DOHH2 (cell line): ENCODE data around the gene DLGAP1.

Experiments used
- H3F3A ChIP-seq: fragments of 200-600 bp; sonication (generic), shearing (Covaris generic); 2 replicates; pipeline ENCODE4 v1.6.0; 2016; ENCODE audit warnings: antibody characterized with exemption, mild to moderate bottlenecking; ENCODE audit not compliant: control insufficient read depth, insufficient read depth
- H3K27ac ChIP-seq: fragments of 200-600 bp; sonication (generic); 2 replicates; pipeline ENCODE4 v1.5.1; 2014; ENCODE audit warnings: low read depth, mild to moderate bottlenecking, low read length, moderate library complexity
- H3K27me3 ChIP-seq: fragments of 200-600 bp; sonication (generic); 2 replicates; pipeline ENCODE4 v1.6.1; 2014; ENCODE audit warnings: mild to moderate bottlenecking, low read length, mixed read lengths; ENCODE audit not compliant: control insufficient read depth
- H3K36me3 ChIP-seq: fragments of 200-600 bp; sonication (generic); 2 replicates; pipeline ENCODE4 v1.6.1; 2014; ENCODE audit warnings: mild to moderate bottlenecking, low read length, moderate library complexity, mixed read lengths; ENCODE audit not compliant: control insufficient read depth
- H3K4me1 ChIP-seq: fragments of 200-600 bp; sonication (generic); 2 replicates; pipeline ENCODE4 v1.6.1; 2014; ENCODE audit warnings: mild to moderate bottlenecking, low read length, mixed read lengths; ENCODE audit not compliant: control insufficient read depth
- H3K4me2 ChIP-seq: fragments of 200-600 bp; sonication (generic); 2 replicates; pipeline ENCODE4 v1.6.0; 2014; ENCODE audit warnings: mild to moderate bottlenecking, low read length, moderate library complexity
- H3K4me3 ChIP-seq: fragments of 200-600 bp; sonication (generic); 2 replicates; pipeline ENCODE4 v1.5.1; 2014; ENCODE audit warnings: mild to moderate bottlenecking, low read length, mixed read lengths
- H3K79me2 ChIP-seq: fragments of 200-600 bp; sonication (generic); 2 replicates; pipeline ENCODE4 v1.6.1; 2014; ENCODE audit warnings: mild to moderate bottlenecking, low read length, mixed read lengths; ENCODE audit not compliant: control insufficient read depth
- H3K9me2 ChIP-seq: fragments of 200-600 bp; sonication (generic); replicated peaks from 2 replicates; pipeline ENCODE4 v1.6.1; 2014; ENCODE audit warnings: mild to moderate bottlenecking, low read length, mixed read lengths; ENCODE audit not compliant: control insufficient read depth
- H3K9me3 ChIP-seq: fragments of 200-600 bp; sonication (generic); 2 replicates; pipeline ENCODE4 v1.6.1; 2014; ENCODE audit warnings: antibody characterized with exemption, low read length, mixed read lengths; ENCODE audit not compliant: control insufficient read depth, insufficient read depth
- H4K20me1 ChIP-seq: fragments of 200-600 bp; sonication (generic); 2 replicates; pipeline ENCODE4 v1.6.0; 2014; ENCODE audit warnings: low read depth, mild to moderate bottlenecking, antibody characterized with exemption, low read length, moderate library complexity; ENCODE audit not compliant: control insufficient read depth, insufficient read depth
- CTCF ChIP-seq: fragments of 200-600 bp; sonication (generic); IDR thresholded peaks from one replicate; pipeline ENCODE4 v1.5.1; 2014; ENCODE audit warnings: antibody characterized with exemption, mild to moderate bottlenecking, low read depth, low read length; ENCODE audit not compliant: poor library complexity, severe bottlenecking
- EZH2phosphoT487 ChIP-seq: fragments of 200-600 bp; sonication (generic); IDR thresholded peaks from 2 replicates; pipeline ENCODE4 v1.6.1; 2017; ENCODE audit warnings: borderline replicate concordance, mild to moderate bottlenecking, antibody characterized with exemption, low read length, moderate library complexity, mixed read lengths

The DLGAP1 gene

DNA sequence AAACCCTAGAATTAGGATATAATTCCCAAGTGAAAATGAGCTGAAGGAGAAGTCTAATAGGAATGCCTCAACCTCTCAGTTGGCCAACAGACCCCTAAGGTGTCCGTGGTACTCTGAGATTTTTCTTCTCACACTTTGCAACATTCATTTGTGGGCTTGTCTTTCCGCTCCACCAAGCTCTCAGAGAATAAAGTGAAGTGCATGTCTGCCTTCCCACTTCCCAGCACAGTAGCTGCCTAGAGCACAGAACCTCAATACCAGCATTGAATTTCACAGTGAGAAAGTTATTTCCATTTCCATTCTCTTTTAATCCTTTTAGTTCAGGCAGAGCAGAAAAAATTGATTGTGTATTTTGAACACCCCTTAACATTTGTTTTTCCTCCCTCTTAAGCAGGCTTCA lies 553.3 kb downstream of the DLGAP1 start:
- Histone ChIP-seq H3K79me2 (no peaks in the 10 kb centered on the region), H3K9me3 (no peaks in the 10 kb centered on the region)
- no peak for TF ChIP-seq CTCF
- no peak for TF ChIP-seq EZH2phosphoT487

DNA sequence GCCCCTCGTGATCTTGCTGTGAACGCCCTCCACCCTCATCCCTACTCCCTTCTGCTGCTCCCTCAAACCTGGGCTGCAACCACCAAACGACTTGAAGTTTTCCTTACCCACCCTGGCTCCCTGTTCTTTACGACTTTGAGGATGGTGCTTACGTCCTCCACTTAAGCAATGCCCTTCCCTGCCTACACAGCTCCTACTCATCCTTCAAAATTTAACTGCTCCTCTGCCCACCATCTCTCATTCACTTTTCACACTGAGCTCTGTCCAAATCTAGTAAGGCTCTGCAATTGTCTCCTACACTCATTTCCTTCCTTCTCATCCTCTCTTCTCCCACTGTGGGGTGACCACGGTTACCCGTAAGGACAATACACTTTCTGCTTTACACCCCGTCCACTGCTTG lies 554.1 kb downstream of the DLGAP1 start:
- H3K9me2 ChIP-seq: no peaks in the 10 kb centered on the region
- H3F3A ChIP-seq: no peaks in the 10 kb centered on the region
- H4K20me1 ChIP-seq: no peaks in the 10 kb centered on the region
- H3K9me3 ChIP-seq: no peaks in the 10 kb centered on the region
- H3K4me1 ChIP-seq: no peaks in the 10 kb centered on the region
- TF ChIP-seq EZH2phosphoT487 (no peak), CTCF (no peak)
- H3K36me3 ChIP-seq: no peaks in the 10 kb centered on the region
- no peak overlapping the region for H3K4me2 ChIP-seq
- H3K27ac ChIP-seq: no peak overlapping the region
- no peak overlapping the region for H3K4me3 ChIP-seq
- no peaks in the 10 kb centered on the region for H3K27me3 ChIP-seq
- no peaks in the 10 kb centered on the region for H3K79me2 ChIP-seq

More for the DNA sequence above, 553.3 kb downstream of the DLGAP1 start:
- Histone ChIP-seq H3F3A (no peaks in the 10 kb centered on the region), H3K9me2 (no peaks in the 10 kb centered on the region), H3K27me3 (no peaks in the 10 kb centered on the region), H3K4me3 (no peak overlapping the region), H4K20me1 (no peaks in the 10 kb centered on the region), H3K4me2 (no peak overlapping the region), H3K4me1 (no peaks in the 10 kb centered on the region), H3K27ac (no peak overlapping the region), H3K36me3 (no peaks in the 10 kb centered on the region)

DNA sequence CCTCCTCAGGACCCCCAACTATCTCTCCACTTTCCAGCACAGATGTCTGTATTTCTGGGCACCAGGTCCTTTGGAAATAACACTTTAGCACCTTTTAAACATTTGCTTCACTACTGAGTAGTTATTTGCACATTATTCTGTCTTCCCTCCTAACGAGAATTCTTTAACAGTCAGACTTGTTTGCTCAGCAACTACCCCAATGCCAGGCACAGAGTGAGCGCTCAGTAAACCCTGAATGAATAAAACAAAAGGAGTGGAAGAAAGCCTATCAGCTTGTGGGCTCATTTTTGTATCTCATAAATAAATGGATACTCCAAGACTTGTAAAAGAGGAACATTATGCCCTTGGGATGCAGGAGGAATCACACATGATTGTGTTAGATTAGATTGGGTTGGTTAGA lies 554.8 kb downstream of the DLGAP1 start:
- Histone ChIP-seq H3F3A (no peaks in the 10 kb centered on the region), H3K9me2 (no peaks in the 10 kb centered on the region), H3K4me3 (no peak overlapping the region), H3K79me2 (no peaks in the 10 kb centered on the region), H4K20me1 (no peaks in the 10 kb centered on the region), H3K27ac (no peak overlapping the region), H3K4me2 (no peak overlapping the region), H3K4me1 (no peaks in the 10 kb centered on the region), H3K36me3 (no peaks in the 10 kb centered on the region), H3K9me3 (no peaks in the 10 kb centered on the region), H3K27me3 (no peaks in the 10 kb centered on the region)
- no peak for TF ChIP-seq CTCF
- TF ChIP-seq EZH2phosphoT487: no peak
